ENCODE measurements around the gene SYNPO2.
"Not testable (repeated sequence)": the region's sequence is repeated elsewhere in the genome, so short reads cannot be mapped to it uniquely, and the experiment has no call there.

SYNPO2 gene

GRCh38 chr4:118977100-118977499 is 88.4 kb downstream of the SYNPO2 start:
- not testable (repeated sequence) for DNase-seq

GRCh38 chr4:118979712-118980111 is 91.1 kb downstream of the SYNPO2 start:
- no peak for DNase-seq

DNA sequence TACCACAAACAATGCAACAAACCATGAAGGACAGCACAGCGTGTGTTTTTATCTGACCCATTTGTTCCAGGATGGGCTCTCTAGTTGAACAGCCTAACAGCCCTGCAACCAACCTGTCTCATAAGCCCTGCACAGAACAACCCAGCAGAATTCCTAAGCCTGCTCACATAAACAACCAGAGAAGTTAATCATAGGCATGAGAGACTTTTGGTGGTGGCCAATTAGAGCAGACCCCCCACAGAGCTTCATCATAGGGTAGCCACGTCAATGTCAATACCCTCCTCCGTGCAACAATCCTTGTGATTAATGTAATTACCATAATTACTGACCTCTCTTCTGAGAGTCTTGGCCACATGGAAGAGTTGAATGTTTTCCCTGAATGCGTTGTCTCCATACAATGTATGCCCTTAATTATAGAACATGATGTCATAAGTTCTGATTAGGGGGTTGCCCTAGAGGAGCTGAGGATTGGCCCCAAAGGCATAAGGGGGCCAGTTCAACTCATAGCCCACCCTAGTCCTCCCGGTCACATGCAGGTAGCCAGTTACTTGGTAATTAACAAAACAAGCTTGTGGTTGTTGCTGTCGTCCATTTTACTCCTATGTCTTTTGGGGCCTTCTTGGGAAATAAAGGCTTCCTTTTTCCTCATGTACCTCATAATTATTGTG is 92.7 kb downstream of the SYNPO2 start:
- no peak for DNase-seq

GRCh38 chr4:118981839-118982381 is 93.3 kb downstream of the SYNPO2 start:
- DNase-seq = peak; percentile 38

GRCh38 chr4:118983293-118983692 is 94.6 kb downstream of the SYNPO2 start:
- no peak for DNase-seq

GRCh38 chr4:118983831-118984230 is 95.2 kb downstream of the SYNPO2 start:
- peak; percentile 55 for DNase-seq

DNA sequence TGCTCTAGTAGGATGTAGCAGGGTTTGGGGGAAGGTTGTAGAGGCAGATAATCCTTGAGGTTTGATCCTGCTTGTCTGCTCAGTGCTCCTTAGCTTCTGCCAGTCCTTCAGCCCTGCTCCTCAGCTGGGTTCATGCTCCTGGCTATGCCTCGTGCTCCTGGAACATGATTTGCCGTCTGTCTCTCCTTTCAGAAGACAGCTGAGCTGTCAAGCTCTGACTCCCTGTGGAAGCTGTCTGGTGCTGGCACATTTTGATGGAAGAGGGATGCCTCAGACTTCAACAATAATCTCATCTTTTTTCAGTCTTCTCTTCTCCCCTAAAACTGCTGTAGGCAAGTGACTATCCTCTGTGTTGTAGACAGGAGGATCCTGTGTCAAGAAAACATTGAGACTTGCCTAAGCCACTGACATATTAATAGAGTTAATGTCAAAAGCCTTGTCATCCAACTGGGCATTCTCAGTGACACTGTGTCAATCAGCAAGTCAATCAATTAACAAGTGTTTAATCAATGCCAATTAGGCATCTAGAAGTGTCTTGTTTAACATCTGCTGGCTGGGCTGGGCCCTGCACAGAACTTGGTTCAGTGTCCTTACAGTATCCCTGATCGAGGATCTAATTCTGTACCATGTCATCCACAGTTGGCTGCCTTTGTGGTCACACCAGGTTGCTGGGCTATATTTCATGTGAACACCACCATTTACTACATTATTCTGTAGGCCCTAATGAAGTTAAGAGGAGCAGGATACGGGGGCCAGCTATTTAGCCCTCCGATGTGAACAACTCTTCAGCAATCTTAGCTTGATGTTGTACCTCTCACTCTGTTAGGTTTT is 96.7 kb downstream of the SYNPO2 start:
- DNase-seq = no peak

GRCh38 chr4:118987959-118988634 is 99.4 kb downstream of the SYNPO2 start:
- no peak for DNase-seq

DNA sequence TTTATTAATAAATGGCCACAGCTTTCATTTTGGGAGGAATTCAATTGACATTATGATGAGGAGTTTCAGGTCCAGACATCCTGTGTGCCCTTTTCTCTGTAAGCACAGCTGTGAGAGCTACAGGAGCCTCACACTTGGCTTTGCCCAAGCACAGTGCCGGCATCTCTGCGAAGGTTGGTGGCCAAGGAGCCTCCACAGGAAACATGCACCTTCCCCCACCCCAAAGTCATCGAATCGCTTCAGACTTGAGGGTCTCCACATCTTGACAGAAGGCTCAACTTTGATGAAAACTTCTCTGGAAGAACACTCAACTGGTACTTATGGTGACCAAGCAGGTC is 100.0 kb downstream of the SYNPO2 start:
- DNase-seq = no peak

- no peak for DNase-seq
Observed at GRCh38 chr4:118989098-118990080, 100.7 kb downstream of the SYNPO2 start.

- DNase-seq = peak; percentile 63
Observed at GRCh38 chr4:118991686-118992085, 103.0 kb downstream of the SYNPO2 start.

GRCh38 chr4:118992149-118992548 is 103.5 kb downstream of the SYNPO2 start:
- no peak for DNase-seq

DNA sequence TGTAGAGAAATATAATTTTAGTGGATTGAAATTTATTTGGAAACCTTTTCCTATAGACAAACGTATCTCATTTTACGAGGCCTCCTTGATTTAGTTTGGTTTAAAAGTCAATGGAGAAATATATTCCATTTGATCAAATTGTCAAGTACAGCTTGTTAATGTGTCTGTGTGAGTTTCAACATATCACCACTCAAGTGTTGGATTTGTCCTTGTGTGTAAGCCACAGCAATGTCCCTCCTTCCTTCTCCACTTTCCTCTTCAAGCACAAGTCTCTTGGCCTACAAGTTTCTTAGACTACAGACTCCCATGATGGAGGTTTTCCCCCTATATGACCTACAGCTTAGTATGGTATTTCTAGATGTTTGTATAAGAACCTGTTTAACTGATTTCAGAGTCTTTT is 104.7 kb downstream of the SYNPO2 start:
- no peak for DNase-seq

GRCh38 chr4:118994030-118994429 is 105.4 kb downstream of the SYNPO2 start:
- DNase-seq = no peak

DNA sequence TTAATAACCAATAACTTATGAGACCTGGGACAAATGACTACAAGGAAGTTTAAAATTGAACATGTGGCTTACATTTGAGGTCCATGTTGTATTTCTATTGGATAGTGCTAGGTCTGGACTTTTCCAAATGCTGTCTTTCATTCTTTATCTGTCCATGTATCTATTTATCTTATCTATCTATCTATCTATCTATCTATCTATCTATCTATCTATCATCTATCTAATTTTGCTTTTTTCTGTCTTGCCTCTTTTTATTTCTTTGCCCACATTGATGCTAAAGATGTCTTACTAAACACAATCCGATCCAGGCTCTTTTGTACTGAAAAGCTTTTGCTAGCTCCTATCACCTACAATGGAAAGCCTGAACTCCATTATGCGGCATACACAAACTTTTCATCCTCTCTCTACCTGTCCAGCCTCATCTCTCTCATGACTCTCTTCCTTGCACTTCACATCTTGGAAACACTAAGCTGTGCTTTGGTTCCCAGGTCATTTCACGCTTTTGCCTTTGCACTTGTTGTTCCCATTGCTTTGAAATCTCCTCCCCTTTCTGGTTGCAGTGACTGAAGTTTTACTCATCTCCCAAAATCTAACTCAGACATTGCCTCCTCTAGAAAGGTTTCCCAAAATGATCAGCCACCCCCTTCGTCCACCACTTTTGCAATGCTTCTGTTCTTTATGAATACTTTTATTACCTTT is 107.2 kb downstream of the SYNPO2 start:
- no peak for DNase-seq

GRCh38 chr4:118997601-118998000 is 108.9 kb downstream of the SYNPO2 start:
- no peak for DNase-seq

- DNase-seq = no peak
Observed at GRCh38 chr4:118999919-119000318, 111.3 kb downstream of the SYNPO2 start.

GRCh38 chr4:119000400-119000799 is 111.7 kb downstream of the SYNPO2 start:
- DNase-seq = no peak

- DNase-seq = peak; percentile 2
Observed at GRCh38 chr4:119002476-119002875, 113.8 kb downstream of the SYNPO2 start.

DNA sequence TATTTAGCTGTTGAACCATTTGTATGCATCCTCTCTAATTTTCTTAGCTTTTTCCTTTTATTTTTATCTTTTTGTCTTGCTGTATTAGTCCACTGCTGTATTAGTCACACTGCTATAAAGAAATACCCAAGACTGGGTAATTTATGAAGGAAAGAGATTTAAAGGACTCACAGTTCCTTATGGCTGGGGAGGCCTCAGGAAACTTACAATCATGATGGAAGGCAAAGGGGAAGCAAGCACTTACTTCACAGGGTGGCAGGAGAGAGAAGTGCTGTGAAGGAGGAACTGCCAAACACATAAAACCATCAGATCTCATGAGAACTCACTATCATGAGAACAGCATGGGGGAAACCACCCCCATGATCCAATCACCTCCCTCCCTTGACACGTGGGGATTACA is 114.3 kb downstream of the SYNPO2 start:
- peak; percentile 83 for DNase-seq

DNA sequence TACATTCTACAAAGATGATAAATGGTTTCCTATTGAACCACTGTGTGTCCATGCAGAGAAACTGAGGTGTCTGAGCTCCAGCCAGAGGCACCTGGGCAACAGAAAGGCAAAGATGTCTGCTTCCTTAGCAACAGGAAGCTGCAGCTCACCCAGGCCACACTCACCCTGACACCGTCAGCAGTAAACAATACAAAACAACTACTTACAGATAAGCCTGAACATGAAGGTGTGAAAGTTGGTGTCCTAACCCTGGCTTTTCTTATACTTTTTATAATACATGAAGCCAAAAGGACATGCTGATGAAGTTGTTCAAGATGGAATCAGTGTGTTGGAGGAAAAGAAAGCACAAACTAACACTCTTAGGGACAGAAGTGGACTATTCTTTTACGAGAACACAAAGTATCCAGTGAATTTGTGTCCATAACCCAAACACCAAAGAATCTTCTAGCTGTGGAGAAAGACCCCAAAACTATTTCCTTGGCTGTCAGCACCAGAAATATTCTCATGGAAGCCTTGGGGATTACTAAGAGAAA is 117.3 kb downstream of the SYNPO2 start:
- DNase-seq = no peak
